ENCODE data around the gene CTR9.

Gene CTR9

DNA sequence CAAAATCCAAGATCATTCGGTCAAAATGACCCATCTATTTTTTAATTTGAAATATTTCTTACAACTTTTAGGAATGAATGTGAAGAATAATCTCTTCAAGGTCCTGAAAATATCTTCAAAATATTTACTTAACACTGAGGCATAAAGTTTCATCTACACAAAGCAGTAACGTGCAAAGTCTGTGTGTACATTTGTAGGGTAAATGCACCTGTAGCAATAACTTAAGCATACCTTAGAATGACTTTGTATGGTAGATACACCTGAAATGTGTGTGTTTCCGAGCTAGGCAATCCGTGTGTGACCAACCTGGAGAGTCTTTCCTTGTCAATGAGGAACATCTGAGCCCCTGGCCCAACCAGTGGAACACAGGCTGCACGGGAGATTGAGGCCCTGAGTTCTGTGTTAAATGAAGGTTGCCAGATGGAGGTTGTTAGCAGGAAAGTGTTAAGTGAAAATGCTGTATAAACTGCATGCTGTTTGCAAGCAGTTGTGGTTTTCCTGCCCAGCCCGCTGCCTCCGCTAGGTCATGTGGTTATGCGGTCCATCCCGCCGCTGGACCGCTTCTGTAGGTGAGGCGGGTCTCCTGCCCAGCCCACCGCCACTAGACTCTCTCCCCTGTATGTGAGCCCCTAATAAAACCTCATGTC lies 7.6 kb upstream of the CTR9 start:
- DNase-seq, result no peak

DNA sequence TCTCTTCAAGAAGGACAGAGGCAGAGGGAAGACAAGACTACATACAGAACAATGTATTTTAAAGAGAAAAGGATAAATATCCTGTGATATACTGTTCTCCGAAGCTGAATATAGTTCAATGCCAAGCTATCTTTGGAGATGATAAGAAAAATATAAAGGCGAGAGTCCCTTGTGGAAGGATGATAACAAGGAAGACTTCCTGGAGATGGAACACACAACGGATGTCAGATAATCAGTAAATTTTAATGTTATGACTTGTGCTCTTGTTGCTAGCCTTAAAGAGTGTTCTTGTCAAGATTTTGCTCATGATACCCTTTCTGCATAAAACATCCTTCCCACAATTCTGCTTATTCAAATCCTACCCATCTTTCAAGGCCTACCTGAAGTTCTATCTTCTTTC lies 6.8 kb upstream of the CTR9 start:
- DNase-seq, result no peak

DNA sequence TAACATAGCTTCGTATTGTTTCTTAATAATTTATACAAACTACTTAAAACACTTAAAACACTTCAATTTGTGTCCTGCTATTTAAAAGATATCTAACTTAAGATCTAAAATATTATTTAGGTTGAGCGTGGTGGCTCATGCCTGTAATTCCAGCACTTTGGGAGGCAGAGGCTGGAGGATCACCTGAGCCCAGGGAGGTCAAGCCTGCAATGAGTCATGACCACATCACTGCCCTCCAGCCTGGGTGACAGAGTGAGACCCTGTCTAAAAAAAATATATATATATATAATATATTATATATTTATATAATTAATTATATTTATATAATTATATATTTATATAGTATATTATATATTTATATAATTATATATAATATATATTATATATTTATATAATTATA lies 4.2 kb upstream of the CTR9 start:
- no peak for DNase-seq

DNA sequence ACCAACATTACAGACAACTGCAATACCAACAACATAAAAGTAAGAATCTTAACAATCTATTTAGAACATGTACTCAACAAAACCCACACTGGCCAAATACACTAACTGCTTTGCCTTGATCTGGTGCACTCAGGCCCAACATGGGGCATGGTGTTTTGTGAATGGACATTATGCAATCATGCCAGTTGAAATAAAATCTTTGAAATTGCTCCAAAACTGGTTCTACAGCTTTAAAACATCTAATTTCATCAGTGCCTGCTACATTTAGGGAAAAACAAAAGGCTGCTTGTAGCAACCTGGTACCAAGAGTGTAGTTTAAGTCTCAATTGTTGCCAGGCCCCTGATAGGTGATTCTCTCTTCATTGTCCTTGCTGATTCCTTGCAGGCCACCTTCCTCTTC lies 3.3 kb upstream of the CTR9 start:
- DNase-seq, result no peak

DNA sequence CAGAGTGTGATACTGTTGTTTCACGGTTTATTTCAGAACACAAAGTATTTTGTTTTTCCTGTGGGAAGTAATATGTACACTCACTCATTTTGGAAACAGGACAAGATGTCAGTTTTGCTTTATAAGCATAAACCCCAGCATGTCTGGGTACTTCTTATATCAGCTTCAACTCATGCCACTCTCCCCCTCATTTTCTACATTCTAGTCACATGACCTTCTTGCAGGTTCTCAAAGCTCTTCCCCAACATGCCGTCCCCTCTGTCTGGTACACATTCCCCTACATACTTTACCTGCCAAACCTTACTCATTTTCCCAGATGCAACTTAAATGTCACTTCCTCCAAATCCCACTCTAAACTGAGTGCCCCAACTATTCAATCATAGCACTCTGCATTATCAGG lies 1.6 kb upstream of the CTR9 start:
- no peak for DNase-seq

DNA sequence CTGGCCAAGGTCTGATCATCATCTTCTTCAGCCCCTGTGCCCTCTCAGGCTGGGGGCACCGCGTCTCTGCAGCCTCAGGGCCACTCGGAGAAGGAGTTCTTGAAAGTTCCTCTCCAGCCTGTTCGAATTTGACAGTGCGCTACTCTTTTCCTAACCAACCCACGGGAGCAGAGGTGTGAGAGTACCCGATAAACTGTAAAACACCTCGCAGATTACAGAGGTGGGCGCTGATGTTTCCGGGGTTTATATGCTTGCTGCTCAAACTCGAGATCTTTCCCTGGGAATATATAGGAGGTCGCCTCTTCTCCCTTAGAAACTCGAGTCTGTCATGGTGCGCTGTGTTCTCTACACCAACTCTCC lies 515 bp downstream of the CTR9 start:
- no peak for DNase-seq

DNA sequence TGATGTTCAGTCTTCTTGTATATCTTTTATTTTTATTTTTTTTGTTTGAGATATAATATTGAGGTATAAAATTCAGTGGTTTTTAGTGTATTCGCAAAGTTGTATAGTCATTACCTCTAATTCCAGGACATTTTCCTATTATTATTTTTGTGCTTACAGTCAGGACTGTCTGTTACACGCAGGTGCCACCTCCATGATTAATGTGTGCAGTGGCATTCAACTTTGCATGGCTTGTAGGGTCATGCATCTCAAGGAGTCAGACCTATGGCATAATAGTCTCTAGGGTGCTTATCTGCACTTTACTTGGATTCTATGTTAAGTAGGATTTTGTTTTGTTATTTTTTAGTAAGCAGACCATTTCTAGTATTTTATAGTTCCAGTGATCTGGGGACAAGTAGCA lies 1.0 kb downstream of the CTR9 start:
- no peak for DNase-seq

DNA sequence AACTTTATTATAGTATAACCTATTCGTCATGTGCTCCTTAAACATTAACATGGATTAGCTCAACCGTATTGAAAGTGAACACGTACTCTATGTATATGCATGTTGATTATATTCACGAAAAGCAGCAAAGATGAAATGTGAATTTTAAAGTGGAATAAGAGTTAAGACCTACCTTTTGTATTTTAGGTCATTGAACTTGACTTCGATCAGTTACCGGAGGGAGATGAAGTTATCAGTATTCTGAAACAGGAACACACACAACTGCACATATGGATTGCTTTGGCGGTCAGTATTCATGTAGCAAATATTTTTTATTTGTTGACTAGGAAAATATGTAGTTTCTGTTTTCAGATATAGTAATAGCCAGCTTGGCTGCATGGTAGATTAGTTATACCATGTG lies 1.4 kb downstream of the CTR9 start:
- DNase-seq, result no peak

DNA sequence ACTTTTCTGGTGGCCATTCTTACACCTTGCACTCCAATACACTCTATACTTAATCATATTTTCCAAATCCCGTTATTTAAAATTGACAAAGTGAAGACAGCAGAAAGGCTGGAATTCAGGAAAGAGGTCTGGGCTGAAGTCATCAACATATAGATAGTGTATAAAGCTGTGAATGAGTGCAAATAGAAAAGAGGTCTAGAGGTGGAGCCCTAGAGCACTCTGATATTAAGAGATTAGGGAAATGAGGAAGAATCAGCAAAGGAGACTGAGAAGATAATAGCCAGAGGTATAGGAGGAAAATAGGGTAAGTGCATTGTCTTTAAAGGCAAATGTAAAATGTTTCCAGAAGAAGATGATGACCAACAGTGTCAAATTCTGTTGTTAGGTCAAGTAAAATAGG lies 7.9 kb downstream of the CTR9 start:
- no peak for DNase-seq

DNA sequence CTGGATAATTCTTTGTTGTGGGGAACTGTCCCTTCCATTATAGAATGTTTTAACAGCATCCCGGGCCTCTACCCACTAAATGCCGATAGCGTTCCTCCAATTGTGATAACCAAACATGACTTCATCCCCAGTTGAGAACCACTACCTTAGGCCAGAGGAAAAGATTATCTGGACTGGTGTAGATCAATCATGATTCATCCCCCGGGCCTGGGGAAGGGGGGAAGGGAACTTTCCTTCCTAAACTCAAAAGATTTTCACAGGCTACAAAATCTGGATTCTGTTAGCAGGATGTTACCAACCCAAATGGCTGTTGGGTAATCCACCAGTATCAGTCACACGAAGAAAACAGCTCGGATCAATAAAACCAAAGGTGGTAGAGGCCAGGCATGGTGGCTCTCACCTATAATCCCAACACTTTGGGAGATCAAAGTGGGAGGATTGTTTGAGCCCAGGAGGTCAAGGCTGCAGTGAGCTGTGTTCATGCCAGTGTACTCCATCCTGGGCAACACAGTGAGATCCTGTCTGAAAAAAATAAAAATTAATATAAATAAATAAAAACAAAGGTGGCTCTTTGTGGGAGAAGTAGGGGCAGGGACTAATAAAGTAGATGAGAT lies 10.1 kb downstream of the CTR9 start:
- DNase-seq, result no peak

DNA sequence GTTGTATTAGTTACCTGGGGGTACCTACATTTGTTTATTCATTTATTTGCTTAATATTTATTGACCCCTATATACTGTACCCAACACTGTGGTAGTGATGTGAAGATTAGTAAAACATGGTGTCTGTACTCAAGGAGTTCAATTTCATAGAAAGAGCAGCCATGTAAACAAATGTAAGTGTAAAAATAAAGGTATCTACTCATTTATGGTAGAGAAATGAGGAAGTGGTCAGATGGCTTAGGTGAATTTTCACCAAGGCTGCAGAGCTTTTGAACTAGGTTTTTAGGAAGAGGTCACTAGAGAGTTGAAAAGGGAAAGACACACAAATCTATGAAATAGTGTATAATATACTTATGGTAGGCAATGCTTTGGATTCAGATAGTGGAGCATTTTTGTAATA lies 11.1 kb downstream of the CTR9 start:
- no peak for DNase-seq

DNA sequence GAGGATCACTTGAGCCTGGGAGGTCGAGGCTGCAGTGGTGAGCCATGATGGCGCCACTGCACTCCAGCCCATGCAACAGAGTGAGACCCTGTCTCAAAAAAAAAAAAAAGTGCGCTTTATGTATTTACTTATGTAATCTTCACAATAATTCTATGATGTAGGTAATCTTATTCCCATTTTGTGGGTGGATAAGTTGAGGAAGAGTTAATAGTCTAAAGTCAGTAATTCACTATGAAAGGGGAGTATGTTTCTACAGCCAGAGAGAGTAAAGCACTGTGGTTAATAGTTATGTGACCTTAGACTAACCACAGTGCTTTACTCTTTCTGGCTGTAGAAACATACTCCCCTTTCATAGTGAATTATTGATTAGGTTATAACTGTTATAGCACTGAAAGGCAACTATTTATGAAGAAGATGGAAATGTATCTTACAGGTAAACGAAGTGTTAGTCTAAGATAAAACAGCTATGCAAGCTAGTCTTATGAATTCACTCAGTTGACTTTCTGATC lies 11.9 kb downstream of the CTR9 start:
- DNase-seq, result no peak

DNA sequence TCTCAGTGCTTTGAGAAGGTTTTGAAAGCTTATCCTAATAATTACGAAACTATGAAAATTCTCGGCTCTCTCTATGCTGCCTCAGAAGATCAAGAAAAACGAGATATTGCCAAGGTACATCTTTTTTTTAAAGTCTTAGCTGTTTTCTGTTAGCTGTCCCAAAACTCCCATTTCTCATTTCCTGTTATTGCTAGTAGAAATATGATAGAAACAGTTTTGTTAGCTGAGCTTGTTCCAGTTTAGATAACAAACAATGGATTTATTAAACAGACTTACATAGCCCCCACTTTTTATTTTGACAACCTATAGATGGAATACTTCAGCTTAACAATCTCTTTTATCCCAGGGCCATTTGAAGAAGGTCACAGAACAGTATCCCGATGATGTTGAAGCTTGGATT lies 12.7 kb downstream of the CTR9 start:
- DNase-seq, result no peak

DNA sequence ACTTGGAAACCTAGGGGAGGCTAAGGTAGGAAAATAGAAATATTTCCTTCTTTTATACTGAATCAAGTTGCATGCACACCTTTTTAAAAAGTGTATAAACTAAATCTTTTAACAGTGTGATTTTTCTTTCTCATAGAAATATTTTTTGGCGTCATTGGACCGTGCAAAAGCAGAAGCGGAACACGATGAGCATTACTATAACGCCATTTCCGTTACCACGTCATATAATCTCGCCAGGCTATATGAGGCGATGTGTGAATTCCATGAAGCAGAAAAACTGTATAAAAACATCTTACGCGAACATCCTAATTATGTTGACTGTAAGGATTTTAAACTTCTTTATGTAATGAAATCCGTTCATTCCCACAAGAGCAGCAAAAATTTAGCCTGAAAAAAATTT lies 13.4 kb downstream of the CTR9 start:
- no peak for DNase-seq

DNA sequence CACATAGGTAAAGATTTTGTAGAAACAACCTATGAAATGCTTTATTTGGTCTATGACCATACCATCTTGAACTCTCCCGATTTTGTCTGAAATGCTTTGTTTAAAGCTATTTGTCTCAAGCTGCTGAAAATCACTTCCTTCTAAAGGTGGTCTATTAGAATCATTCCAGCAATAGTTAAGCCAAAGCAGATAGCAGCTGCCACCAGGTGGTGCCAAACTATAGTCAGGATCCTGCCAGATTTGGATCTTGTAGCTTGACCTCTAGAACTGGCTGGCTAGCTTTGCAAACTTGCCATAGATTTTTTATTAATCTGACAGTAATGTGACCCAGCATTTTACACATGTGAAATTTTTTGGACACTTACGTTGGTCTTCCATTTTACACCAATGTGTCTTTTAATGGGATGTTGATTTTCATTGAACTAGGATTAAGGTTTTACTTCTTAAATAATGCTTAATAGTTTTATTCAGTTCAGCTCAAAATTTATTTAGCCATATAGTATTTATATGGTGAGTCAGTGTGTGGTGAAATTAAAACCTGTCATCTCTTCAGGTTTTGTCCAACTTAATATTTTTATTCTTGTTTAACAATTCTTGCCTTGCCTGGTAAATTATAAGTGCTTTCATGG lies 19.7 kb downstream of the CTR9 start:
- DNase-seq, result peak; percentile 39

DNA sequence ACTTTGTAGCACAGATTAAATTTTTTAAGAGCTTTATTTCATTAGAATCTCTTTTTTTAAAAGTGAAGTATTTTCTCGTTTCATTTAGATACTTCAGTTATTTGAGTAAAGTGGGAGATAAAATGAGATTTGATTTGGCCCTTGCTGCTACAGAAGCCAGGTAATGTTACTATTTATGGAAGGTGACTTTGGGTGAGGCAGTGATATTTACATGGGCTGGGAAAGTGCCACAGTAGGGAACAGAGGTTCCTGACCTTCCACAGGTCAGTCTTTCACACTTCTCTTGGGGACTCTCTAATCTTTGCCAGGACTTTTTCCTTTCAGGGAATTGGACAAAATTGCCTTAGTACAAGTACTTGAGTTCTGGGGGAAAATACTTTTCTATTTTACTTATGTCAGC lies 20.4 kb downstream of the CTR9 start:
- DNase-seq, result no peak

DNA sequence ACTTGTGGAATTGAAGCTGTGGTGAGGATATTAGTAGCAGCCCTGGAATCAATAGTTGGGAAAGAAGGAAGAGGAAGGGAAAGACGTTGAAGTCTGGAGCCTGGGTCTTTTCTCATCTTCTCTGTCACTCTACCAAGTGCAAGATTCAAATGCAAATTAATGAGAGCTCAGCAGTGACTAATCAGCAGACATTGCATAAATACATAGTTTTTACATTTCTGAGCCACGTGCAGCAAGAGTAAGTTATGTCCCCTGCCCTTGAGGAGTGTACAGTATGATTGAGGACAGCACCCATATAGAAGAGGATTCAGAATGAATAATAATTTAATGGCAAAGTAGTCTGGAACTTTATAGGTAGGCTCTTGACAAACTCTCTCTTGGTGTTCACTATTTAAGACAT lies 23.8 kb downstream of the CTR9 start:
- no peak for DNase-seq

DNA sequence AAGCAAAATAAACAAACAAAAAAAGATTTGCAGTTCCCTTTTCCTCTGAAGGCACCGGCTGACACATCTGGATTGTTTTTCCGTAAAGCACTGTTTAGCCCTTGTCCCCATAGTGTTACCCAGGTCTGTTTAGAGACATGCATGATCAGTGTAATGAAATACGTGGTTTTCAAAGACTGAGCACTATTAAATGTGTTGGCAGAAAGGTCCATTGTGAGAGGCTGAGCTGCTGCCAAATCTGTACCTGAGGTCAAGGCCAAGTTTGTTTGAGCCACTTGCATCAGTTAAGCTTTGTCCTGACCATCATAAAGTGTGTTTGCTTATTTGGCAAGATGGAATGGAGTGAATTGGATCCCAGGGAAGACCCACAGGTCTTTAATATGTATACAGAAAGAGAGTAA lies 26.3 kb downstream of the CTR9 start:
- DNase-seq, result no peak

DNA sequence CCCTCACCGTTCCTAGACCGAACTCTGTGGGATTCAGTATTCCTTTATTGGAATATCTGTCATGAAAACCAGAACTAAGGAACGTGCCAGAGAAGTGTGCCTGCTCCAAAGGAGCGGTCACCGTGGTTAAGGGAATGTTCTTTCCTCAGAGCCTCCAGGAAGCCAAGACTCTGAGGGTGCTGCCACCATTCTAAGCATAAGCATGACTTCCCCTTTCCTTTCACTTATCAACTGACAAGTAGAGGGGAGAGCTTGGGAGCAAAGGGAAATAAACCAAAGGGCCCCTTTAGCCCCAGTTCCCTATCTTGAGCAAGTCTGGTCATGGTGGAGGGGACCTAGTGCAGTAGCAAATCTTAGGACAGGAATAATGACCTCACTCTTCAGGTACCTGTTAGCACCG lies 26.8 kb downstream of the CTR9 start:
- no peak for DNase-seq

DNA sequence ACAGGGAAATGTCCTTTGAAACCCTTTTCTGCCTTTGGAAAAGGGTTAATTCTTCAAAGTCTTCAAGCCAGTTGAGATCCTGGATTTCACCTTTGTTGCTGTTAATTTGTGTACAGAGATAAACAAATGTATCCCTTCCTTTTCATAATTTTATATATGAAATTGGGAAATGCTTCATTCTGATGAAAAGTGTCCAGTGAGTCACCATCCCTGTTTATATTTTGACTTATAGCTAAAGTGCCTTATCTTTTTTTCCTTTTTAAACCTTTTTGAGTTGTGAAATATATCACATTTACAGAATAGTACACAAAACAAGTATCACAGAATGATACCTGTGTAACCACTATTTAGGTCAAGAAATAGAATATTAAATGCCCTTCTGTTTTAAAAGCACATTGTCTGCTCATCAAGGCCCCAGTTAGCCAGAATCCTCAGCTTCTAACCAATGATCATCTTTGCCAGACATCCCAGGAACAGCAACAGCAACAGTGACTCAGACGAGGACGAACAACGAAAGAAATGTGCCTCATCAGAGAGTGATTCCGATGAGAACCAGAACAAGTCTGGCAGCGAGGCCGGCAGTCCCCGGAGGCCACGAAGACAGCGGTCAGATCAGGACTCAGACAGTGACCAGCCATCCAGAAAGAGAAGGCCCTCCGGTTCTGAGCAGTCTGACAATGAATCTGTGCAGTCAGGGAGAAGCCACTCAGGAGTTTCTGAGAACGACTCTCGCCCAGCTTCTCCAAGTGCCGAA lies 27.3 kb downstream of the CTR9 start:
- DNase-seq, result peak; percentile 74

DNA sequence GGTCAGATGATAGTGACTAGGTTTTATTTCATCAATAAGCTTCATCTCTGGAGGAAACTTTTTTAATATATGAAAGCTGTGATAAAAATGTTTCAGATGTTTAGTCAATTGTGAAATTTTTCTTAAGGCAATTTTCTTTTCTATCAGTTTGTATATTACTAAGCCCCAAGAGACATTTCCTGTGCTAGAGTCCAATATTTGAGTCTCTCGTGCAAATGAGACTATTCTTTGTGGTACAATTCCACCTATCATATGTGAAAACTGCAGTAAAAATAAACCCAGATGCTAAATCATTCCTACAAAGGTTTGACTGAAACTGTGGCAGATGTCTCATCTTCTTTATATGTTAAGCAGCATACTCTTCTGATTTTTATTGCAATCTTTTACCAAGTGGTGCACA lies 28.0 kb downstream of the CTR9 start:
- no peak for DNase-seq

DNA sequence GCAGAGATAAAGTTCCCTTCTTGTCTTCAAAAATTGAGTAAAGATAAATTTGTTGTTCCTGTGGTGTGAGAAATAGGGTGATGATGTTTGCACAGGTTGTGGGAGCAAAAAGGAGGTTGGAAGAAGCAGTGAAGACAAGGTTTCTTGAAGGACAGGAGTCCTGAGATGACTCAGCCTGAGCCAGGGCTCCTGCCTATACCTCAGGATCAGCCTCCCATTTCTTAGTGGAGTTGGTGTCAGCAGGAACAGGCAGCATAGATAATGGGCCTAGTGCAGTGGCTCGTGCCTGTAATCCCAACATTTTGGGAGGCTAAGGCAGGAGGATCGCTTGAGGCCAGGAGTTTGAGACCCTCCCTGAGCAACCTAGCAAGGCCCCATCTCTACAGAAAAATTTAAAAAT lies 29.0 kb downstream of the CTR9 start:
- DNase-seq, result no peak

DNA sequence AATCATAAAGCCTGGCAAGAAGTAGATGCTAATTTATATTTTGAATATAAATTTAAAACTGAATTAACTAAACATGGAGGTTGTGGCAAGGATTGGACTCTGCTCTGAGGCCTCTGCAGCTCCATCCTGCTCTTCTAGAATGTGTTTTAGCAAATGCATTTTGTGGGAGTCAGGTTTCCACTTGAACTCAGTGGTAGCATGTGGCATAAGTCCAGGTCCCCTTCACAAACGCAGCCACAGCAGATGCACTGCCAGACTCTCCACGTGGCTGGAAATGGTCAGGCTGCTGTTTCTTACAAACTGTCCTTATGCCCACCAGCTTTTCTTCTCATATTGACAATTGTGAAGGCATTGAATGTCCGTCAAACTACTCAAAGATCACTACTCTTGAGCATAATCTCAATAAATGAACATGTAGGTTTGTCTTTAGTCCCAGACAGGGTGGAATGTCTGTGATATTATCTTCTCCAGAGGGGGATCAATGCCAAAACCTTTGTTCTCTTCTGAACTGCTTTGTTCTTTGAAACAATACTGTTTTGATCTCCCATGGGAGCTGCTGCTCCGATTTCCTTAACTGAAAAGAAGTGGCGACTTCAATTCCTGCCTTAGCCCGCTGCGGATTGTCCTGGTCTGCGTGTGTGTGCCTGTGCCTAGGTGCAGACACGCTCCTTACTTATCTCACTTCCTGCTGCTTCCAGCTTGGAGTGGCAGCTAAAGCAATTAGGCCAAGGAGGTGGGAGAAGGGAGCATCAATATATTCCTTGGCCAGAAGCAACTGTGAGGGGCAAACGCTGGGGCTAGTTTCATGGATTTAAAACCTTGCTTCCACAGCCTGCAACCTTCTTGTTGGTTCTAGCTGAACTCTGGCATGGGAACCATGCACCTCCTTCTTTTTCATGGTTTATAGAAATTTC lies 33.4 kb downstream of the CTR9 start:
- DNase-seq, result no peak

All from fibroblast of skin of right biceps (primary cell).